Karpas-422 (cell line): ENCODE results near the gene ISCA2. TPM values are rescaled to one million over a fixed set of nuclear protein-coding genes. Genes with fewer than 3 reads are reported as not detected.

Experiments used
- DNase-seq: peaks from one replicate; pipeline ENCODE4 v3.0.0-alpha.2; 2015
- H2AFZ ChIP-seq: fragments of 200-600 bp; sonication (generic); 2 replicates; pipeline ENCODE4 v1.6.1; 2014; ENCODE audit warnings: antibody characterized with exemption, low read length, mixed read lengths
- H3K27ac ChIP-seq: fragments of 200-600 bp; sonication (generic); 2 replicates; pipeline ENCODE4 v1.5.1; 2014; ENCODE audit warnings: mild to moderate bottlenecking, low read length, moderate library complexity
- H3K27me3 ChIP-seq: fragments of 200-600 bp; sonication (generic); 2 replicates; pipeline ENCODE4 v1.6.1; 2014; ENCODE audit warnings: low read length, mixed read lengths
- H3K36me3 ChIP-seq: fragments of 200-600 bp; sonication (generic); 2 replicates; pipeline ENCODE4 v1.6.1; 2014; ENCODE audit warnings: low read length, mixed read lengths; ENCODE audit not compliant: insufficient read depth
- H3K4me1 ChIP-seq: fragments of 200-600 bp; sonication (generic); 2 replicates; pipeline ENCODE4 v1.6.1; 2014; ENCODE audit warnings: mild to moderate bottlenecking, low read length, mixed read lengths
- H3K4me2 ChIP-seq: fragments of 200-600 bp; sonication (generic); 2 replicates; pipeline ENCODE4 v1.6.1; 2014; ENCODE audit warnings: low read length, low read depth, mild to moderate bottlenecking; ENCODE audit not compliant: poor library complexity, severe bottlenecking
- H3K4me3 ChIP-seq: fragments of 200-600 bp; sonication (generic); 2 replicates; pipeline ENCODE4 v1.5.1; 2014; ENCODE audit warnings: mild to moderate bottlenecking, antibody characterized with exemption, low read length, mixed read lengths
- H3K79me2 ChIP-seq: fragments of 200-600 bp; sonication (generic); 2 replicates; pipeline ENCODE4 v1.6.1; 2014; ENCODE audit warnings: mild to moderate bottlenecking, low read length, mixed read lengths
- H3K9ac ChIP-seq: fragments of 200-600 bp; sonication (generic); 2 replicates; pipeline ENCODE4 v1.6.0; 2014; ENCODE audit warnings: low read length
- H3K9me2 ChIP-seq: fragments of 200-600 bp; sonication (generic), shearing (Covaris generic); replicated peaks from 2 replicates; pipeline ENCODE4 v1.6.0; 2014; ENCODE audit warnings: mild to moderate bottlenecking, low read length, moderate library complexity; ENCODE audit not compliant: insufficient read depth
- H3K9me3 ChIP-seq: fragments of 300-700, 200-600 bp; sonication (generic); 2 replicates; pipeline ENCODE4 v1.6.1; 2014; ENCODE audit warnings: low read length, mixed read lengths
- H4K20me1 ChIP-seq: fragments of 200-600 bp; sonication (generic); 2 replicates; pipeline ENCODE4 v1.6.1; 2014; ENCODE audit warnings: mild to moderate bottlenecking, antibody characterized with exemption, low read length, low read depth; ENCODE audit not compliant: insufficient read depth
- total RNA-seq: library from RNA; depleted of rRNA; stranded (reverse); fragments of >200 nt; shearing (Covaris generic); gene quantifications from 2 replicates; pipeline ENCODE4 v1.2.3, GENCODE V29; 2014; ENCODE audit warnings: low replicate concordance

Gene ISCA2
- total RNA-seq, 1 experiment from 2014 or later = 40.0 TPM

- H3K36me3 ChIP-seq = no peaks in the 10 kb centered on the region
- H2AFZ ChIP-seq = no peak overlapping the region
- H3K27ac ChIP-seq = no peak overlapping the region
- H3K9me2 ChIP-seq = no peaks in the 10 kb centered on the region
- H3K4me1 ChIP-seq = peaks cover 19% of the 10 kb centered on the region
- H4K20me1 ChIP-seq = peaks cover 4% of the 10 kb centered on the region; the same call in 1 of the 2 replicates
- no peak overlapping the region for H3K9ac ChIP-seq
- H3K27me3 ChIP-seq = no peaks in the 10 kb centered on the region
- peak; percentile 51 for DNase-seq
- H3K9me3 ChIP-seq = no peaks in the 10 kb centered on the region
- H3K4me2 ChIP-seq = no peak overlapping the region
- H3K4me3 ChIP-seq = no peak overlapping the region
- H3K79me2 ChIP-seq = peaks cover 1% of the 10 kb centered on the region; the same call in 1 of the 2 replicates
Measured at GRCh38 chr14:74488786-74489397, 4.7 kb upstream of the ISCA2 start.

GRCh38 chr14:74490486-74490885, 3.1 kb upstream of the ISCA2 start:
- Histone ChIP-seq H3K4me2 (no peak overlapping the region), H3K4me1 (peaks cover 32% of the 10 kb centered on the region), H3K9me2 (no peaks in the 10 kb centered on the region), H3K27ac (no peak overlapping the region), H3K27me3 (no peaks in the 10 kb centered on the region), H3K36me3 (peaks cover 4% of the 10 kb centered on the region; the same call in 1 of the 2 replicates), H3K9ac (no peak overlapping the region), H3K79me2 (peaks cover 8% of the 10 kb centered on the region; the same call in 1 of the 2 replicates), H3K9me3 (no peaks in the 10 kb centered on the region), H3K4me3 (no peak overlapping the region), H4K20me1 (peaks cover 4% of the 10 kb centered on the region; the same call in 1 of the 2 replicates), H2AFZ (no peak overlapping the region)
- DNase-seq = no peak

GRCh38 chr14:74491956-74492775, 1.4 kb upstream of the ISCA2 start:
- Histone ChIP-seq H3K4me2 (peak overlapping the region; percentile 100), H3K9me3 (no peaks in the 10 kb centered on the region), H4K20me1 (peaks cover 4% of the 10 kb centered on the region; the same call in 1 of the 2 replicates), H3K9me2 (no peaks in the 10 kb centered on the region), H3K36me3 (peaks cover 11% of the 10 kb centered on the region; the same call in 1 of the 2 replicates), H3K79me2 (peaks cover 8% of the 10 kb centered on the region; the same call in 1 of the 2 replicates), H3K4me3 (peak overlapping the region; percentile 91), H3K4me1 (peaks cover 32% of the 10 kb centered on the region), H3K27ac (no peak overlapping the region), H2AFZ (peak overlapping the region; percentile 100; the same call in 1 of the 2 replicates), H3K27me3 (no peaks in the 10 kb centered on the region), H3K9ac (peak overlapping the region; percentile 80)
- peak; percentile 81 for DNase-seq

- H3K79me2 ChIP-seq = peaks cover 8% of the 10 kb centered on the region; the same call in 1 of the 2 replicates
- peak; percentile 46 for DNase-seq
- peak within 1 kb of the TSS; percentile 87 for H3K9ac ChIP-seq
- H3K9me2 ChIP-seq = no peaks in the 10 kb centered on the region
- H3K36me3 ChIP-seq = peaks cover 11% of the 10 kb centered on the region; the same call in 1 of the 2 replicates
- H3K9me3 ChIP-seq = no peaks in the 10 kb centered on the region
- H3K4me3 ChIP-seq = peak within 1 kb of the TSS; percentile 91
- H3K4me2 ChIP-seq = peak within 1 kb of the TSS; percentile 100
- H3K4me1 ChIP-seq = peaks cover 32% of the 10 kb centered on the region
- H4K20me1 ChIP-seq = peaks cover 4% of the 10 kb centered on the region; the same call in 1 of the 2 replicates
- peak within 1 kb of the TSS; percentile 100 for H2AFZ ChIP-seq
- H3K27ac ChIP-seq = no peak within 1 kb of the TSS
- H3K27me3 ChIP-seq = no peaks in the 10 kb centered on the region
Measured at GRCh38 chr14:74492776-74493342, 706 bp upstream of the ISCA2 start, which contains the start of gene NPC2. TSS of gene NPC2 (minus strand) at chr14:74493305. CDS start at chr14:74493274, 31 bp downstream.

- no peaks in the 10 kb centered on the region for H3K27me3 ChIP-seq
- H2AFZ ChIP-seq = no peak overlapping the region
- peaks cover 8% of the 10 kb centered on the region; the same call in 1 of the 2 replicates for H3K79me2 ChIP-seq
- peaks cover 4% of the 10 kb centered on the region; the same call in 1 of the 2 replicates for H4K20me1 ChIP-seq
- no peak overlapping the region for H3K27ac ChIP-seq
- H3K9me3 ChIP-seq = no peaks in the 10 kb centered on the region
- H3K9ac ChIP-seq = no peak overlapping the region
- H3K9me2 ChIP-seq = no peaks in the 10 kb centered on the region
- H3K36me3 ChIP-seq = peaks cover 11% of the 10 kb centered on the region; the same call in 1 of the 2 replicates
- H3K4me1 ChIP-seq = peaks cover 28% of the 10 kb centered on the region
- DNase-seq = no peak
- peak overlapping the region; percentile 88 for H3K4me2 ChIP-seq
- no peak overlapping the region for H3K4me3 ChIP-seq
Measured at GRCh38 chr14:74495356-74495755, 1.8 kb downstream of the ISCA2 start.

- DNase-seq = no peak
- Histone ChIP-seq H4K20me1 (peaks cover 3% of the 10 kb centered on the region; the same call in 1 of the 2 replicates), H3K4me2 (no peak overlapping the region)
Measured at GRCh38 chr14:74500417-74501134, 7.0 kb downstream of the ISCA2 start.

GRCh38 chr14:74501135-74501614, 7.6 kb downstream of the ISCA2 start:
- Histone ChIP-seq H3K4me3 (no peak overlapping the region), H3K4me1 (peaks cover 6% of the 10 kb centered on the region), H4K20me1 (peaks cover 3% of the 10 kb centered on the region; the same call in 1 of the 2 replicates), H3K9ac (no peak overlapping the region), H3K27ac (no peak overlapping the region), H3K9me2 (no peaks in the 10 kb centered on the region), H2AFZ (no peak overlapping the region), H3K4me2 (no peak overlapping the region), H3K79me2 (no peaks in the 10 kb centered on the region), H3K9me3 (no peaks in the 10 kb centered on the region), H3K27me3 (no peaks in the 10 kb centered on the region), H3K36me3 (0 out of 2 replicates have a peak, but pooled peaks cover 1% of the 10 kb centered on the region)
- peak; percentile 68 for DNase-seq

More at GRCh38 chr14:74500417-74501134, 7.0 kb downstream of the ISCA2 start:
- Histone ChIP-seq H2AFZ (no peak overlapping the region), H3K9ac (no peak overlapping the region), H3K4me3 (no peak overlapping the region), H3K4me1 (peaks cover under 1% of the 10 kb centered on the region; the same call in 1 of the 2 replicates), H3K27ac (no peak overlapping the region), H3K27me3 (no peaks in the 10 kb centered on the region), H3K36me3 (0 out of 2 replicates have a peak, but pooled peaks cover 6% of the 10 kb centered on the region), H3K9me3 (no peaks in the 10 kb centered on the region), H3K9me2 (no peaks in the 10 kb centered on the region), H3K79me2 (no peaks in the 10 kb centered on the region)
